K562 (cell line): ENCODE measurements around the gene UFC1.

ENCODE experiments used
- RAD21 ChIP-seq, 2 experiments: fragments of 250-450 bp in 1 of 2; fragments of 450-650 bp in 1 of 2; sonication (Bioruptor Pico) in 1 of 2; formaldehyde crosslinking in 1 of 2; IDR thresholded peaks in 1 of 2; conservative IDR thresholded peaks in 1 of 2; 2 replicates each; pipeline versions ENCODE4 v1.4.0 to v1.8.0; 2020 to 2022; ENCODE audit warnings: mild to moderate bottlenecking in 2 of 2, moderate library complexity in 1 of 2
- TCF7 ChIP-seq: sonication (generic); IDR thresholded peaks from 2 replicates; pipeline ENCODE4 v1.6.1; 2016; ENCODE audit warnings: antibody characterized with exemption, borderline replicate concordance
- ZFX ChIP-seq: sonication (generic); formaldehyde crosslinking; IDR thresholded peaks from 2 replicates; pipeline ENCODE4 v1.8.0; 2022; ENCODE audit warnings: mild to moderate bottlenecking, missing genetic modification reagents, moderate library complexity
- TF ChIP-seq, protein P1 (sequence below), 3 experiments: IDR thresholded peaks in 2 of 3; conservative IDR thresholded peaks in 1 of 3; 2 replicates each; pipeline ENCODE4 v1.5.1; 2011 to 2012; ENCODE audit warnings: low read length in 3 of 3, mild to moderate bottlenecking in 3 of 3, control low read depth in 2 of 3, improper control_type of control experiment in 1 of 3, inconsistent platforms in 1 of 3, low read depth in 1 of 3, mixed read lengths in 1 of 3, moderate library complexity in 1 of 3; ENCODE audit not compliant: insufficient read depth in 2 of 3

DNA sequence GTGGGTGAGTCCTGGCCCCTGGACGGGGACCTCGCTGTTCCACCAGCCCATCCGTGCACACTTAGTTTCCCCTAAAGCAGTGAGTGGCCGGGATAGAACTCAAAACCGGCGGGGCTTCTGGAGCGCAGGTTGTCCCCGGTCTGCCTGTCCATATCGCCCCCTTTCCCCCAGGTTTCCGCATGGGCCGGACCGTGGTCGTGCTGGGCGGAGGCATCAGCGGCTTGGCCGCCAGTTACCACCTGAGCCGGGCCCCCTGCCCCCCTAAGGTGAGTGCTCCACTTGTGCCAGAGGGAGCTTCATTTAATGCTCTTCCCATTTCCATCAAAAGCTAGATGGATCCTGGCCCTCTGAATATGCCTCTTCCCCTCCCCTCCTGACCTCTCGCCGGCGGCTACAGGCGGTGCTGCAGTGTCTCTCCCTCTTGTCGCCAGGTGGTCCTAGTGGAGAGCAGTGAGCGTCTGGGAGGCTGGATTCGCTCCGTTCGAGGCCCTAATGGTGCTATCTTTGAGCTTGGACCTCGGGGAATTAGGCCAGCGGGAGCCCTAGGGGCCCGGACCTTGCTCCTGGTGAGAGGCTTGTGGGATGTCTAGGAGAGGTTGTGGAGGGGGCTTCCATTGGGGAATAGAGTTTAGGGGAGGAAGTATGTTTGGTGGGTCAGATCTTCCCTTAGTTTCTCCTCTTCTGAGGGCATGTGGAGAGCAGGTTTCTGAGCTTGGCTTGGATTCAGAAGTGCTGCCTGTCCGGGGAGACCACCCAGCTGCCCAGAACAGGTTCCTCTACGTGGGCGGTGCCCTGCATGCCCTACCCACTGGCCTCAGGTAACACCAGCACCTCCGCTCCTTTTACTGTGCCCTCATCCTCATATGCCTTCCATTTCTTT, 13.1 kb downstream of the UFC1 start:
- 0 out of 2 replicates have a peak, but pooled peaks have one; percentile 2 for TF ChIP-seq TCF7
- TF ChIP-seq ZFX (CRISPR knock-in tag): no peak
- TF ChIP-seq, protein P1, sequence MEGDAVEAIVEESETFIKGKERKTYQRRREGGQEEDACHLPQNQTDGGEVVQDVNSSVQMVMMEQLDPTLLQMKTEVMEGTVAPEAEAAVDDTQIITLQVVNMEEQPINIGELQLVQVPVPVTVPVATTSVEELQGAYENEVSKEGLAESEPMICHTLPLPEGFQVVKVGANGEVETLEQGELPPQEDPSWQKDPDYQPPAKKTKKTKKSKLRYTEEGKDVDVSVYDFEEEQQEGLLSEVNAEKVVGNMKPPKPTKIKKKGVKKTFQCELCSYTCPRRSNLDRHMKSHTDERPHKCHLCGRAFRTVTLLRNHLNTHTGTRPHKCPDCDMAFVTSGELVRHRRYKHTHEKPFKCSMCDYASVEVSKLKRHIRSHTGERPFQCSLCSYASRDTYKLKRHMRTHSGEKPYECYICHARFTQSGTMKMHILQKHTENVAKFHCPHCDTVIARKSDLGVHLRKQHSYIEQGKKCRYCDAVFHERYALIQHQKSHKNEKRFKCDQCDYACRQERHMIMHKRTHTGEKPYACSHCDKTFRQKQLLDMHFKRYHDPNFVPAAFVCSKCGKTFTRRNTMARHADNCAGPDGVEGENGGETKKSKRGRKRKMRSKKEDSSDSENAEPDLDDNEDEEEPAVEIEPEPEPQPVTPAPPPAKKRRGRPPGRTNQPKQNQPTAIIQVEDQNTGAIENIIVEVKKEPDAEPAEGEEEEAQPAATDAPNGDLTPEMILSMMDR (IDR thresholded peaks at IDR 0.05 in 2 of 3, conservative IDR thresholded peaks at IDR 0.05 in 1 of 3; ENCODE audit: insufficient read depth in 2 of 3, low read depth in 1 of 3, low read length in 3 of 3): 0 out of 6 replicates have a peak, but pooled peaks of 1 of the 3 experiments have one; percentile 13
- no peak for TF ChIP-seq RAD21 (CRISPR knock-in tag; conservative IDR thresholded peaks at IDR 0.05 in 1 of 2, IDR thresholded peaks at IDR 0.05 in 1 of 2)
